KBM-7 (cell line): ENCODE results near the gene NOC2L.

ENCODE experiments used
- DNase-seq: peaks from one replicate; pipeline ENCODE4 v3.0.0-alpha.2; 2015
- in situ Hi-C: fragments of 300-500 bp; cut with MboI; formaldehyde crosslinking; loops from 2 replicates; pipeline ENCODE4 v1.14.3; 2020; ENCODE audit warnings: low sequenced_read_pairs, low pct_unique_long_range_greater_than_20kb, mixed read lengths

The NOC2L gene

DNA sequence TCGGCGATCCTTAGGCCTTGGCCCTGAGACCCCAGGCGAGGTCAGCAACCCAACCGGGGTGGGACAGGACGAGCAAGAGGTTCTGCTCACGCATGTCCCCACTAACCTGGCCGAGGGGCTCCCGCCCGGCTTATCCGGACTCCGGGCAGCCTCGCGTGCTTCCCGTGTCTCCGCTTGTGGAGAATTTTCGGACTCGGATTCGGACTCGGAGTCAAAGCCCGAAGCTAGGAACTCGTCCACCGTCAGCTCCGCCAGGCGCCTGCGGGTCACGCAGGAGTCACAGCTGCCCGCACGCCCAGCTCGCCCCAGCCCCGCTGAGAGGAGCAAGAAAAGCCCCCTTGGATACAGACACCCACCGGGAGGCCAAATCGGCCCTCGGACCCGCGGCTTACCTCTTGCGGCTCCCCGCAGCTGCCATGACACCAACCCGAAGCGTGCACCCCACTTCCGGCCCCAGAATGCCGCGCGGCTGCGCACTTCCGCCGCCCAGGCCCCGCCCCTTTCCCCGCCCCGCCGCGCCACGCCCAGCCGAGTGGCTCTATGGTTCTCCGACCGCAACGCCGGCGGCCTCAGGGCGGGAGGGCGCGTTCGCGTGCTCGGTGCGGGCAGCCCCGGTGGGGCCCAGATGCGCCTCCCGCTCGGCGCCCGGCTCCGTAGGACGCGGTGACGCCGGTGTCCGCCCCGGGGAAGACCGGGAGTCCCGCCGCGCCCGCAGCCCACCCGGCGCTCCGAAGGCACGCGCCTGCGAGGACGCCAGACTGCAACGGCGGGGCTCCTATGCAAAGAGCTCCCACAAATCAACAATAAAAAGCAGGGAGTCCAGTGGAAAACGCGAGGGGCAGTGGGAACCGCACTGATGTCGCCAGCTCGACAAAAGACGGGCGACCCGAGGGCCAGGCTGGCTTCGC, at the start of gene NOC2L:
TSS of gene NOC2L (minus strand) at position 434 of the 908 bp plus-strand sequence. CDS start at position 418, 16 bp downstream.
- DNase-seq, result peak; percentile 84
- in situ Hi-C loops, result no loop called here

DNA sequence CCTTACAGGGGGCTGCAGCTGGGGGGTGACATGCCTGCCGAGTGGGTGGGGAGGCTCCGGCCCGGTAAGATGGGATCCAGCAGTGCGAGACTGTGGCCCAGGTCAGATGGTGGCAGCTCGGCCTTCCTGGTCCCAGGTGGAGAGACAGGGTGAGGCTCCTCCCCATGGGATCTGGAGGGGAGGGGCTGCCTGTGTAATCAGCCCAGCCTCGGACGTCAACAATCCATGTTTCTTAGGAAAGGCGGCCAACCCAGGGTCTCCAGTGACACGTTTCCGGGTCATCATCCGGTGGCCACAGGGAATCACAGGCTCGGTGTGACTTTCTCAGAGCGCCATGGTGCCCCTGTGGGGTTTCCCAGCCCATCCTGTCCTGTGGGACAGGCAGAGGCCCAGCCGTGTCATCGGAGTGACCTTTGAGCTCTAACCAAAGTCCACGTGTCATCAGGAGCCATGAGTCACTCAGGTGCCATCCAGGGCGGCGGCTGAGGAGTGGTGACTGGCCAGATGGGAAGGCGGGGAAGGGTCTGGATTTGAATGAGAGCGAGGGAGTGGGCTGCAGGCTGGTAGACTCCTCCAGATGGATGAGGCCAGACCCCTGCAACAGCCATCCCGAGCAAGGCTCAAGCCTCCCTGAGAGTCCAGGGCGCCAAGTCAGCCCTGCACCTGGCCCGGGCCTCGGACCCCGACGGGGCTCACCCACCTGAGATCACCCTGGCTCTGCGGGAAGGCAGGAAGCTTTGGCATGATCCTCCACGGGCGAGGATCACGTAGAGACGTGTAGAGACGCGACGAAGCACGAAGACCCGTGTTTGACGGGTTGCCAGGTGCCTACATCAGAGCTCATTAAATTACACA, 47.5 kb upstream of the NOC2L start:
- in situ Hi-C loops, result no loop called here
- no peak for DNase-seq

DNA sequence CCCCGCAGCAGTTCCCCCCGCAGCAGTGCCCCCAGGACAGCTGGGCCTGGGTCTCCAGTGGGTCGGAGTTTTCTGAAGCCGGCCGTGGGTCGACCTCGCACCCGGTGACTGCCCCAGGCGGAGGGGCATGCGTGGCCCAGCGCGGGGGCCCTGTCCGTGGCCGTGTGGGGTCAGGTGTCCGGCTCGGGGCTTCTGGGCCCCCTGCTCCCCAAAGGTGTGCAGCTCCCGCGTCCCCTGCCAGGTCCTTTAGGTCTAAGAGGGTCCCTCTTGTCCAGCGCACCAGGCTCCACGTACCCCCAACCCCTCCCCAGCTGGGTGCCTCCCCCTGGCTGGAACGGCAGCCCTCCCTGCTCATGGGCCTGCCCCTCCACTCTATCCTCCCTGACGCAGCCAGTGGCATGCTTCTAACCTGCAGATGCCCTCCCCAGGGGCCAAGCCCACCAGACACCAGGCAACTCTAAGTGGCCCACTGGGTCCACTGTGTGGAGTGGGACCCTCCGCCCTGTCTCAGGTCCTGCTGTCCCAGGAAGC, 46.8 kb upstream of the NOC2L start:
- DNase-seq, result no peak
- in situ Hi-C loops, result no loop called here

DNA sequence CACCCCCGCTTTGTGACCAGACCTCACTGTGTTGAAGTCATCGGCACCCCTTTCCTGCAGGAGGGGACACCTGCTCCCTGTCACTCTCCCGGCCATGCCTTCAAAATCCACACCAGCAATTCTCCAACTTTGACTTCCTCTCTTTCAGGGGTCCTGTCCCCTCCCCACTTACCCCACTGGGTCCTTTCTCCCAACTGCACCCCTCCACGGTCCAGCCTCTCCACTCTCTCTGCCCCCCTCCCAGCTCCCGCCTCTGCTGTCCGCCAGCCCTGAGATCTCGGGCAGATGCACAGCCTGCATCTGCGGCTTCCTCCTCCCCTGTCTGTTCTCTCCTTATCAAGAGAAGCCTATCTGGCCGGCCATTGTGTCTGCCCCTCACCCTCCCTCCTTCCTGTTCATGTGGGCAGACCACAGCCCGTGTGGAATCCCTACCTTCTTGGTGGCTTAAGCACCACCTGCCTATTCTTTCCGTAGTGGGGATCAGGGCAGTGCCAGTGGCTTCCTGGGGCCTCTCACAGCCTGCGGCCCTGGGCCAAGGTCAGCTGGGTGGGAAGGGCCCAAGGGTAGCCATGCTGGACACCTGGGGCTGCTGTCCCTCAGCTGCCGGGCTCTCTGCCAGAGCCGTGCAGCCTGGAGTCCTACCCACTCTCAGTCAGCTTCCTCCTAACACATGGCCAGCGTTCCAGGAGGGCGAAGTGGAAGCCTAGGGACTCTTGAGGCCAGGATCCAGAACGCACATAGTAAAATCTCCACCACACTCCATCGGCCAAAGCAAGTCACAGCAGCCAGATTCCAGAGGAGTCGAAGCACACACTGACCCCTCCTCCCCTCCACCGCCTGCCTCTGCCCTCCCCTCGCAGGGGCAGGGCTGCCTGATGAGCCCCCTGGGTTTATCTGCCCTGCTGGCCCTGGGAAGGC, 46.0 kb upstream of the NOC2L start:
- in situ Hi-C loops, result no loop called here

DNA sequence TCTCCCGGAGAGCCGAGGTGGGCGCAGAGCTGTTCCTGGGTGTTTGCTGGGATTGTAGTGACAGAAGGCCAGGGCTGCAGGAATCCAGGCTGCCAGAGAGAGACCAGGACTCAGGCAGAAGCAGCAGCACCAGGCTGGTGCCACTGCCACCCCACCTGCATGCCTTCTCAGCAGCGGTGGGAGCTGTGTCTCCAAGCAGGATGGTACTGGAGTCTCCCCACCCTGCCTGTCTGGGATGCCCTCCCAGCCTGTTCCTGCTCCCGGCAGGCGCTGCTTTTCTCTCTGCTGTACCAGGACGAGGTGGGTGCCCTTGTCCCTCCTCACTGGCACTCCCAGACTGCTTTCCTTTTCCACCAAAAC, 45.3 kb upstream of the NOC2L start:
- in situ Hi-C loops, result no loop called here
- no peak for DNase-seq

More for the DNA sequence above, 46.0 kb upstream of the NOC2L start:
- DNase-seq, result peak; percentile 85

DNA sequence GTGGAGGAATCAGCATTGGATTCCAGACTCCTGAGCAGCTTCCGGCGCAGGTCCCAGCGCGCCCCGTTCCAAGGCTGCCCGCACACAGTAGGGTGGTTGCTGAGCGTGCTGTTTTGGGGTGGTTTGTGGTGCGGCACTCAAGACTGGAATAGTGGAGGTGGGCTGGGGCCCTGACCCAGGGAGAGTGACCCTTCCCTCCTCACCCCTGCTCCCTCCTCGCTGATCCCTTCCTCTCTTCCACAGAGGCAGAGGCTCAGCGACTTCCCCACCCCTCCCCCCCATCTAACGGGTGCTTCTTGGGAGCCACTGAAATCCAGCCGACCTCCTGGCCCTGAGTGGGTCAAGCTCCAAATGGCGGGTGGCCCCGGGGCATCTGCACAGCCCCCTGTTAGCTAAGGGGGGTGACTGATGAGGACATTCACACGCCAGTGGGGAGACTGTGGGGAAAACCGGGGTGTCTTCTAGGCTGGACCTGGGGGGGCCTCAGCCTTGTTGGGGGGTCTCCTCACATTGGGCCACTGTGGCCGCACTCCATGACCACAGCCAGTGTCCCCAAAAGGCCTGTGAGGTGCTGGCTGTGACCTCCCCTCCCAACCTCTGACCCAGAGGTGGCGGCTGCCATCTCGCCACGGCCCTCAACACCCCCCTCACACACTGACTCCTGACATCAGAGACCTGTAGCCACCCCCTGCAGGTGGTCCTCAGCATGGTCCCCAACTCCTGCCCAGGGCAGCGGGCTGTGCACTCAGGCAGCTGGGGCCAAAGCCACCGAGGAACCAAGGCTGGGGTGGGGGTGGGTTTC, 44.8 kb upstream of the NOC2L start:
- no peak for DNase-seq
- in situ Hi-C loops, result no loop called here

DNA sequence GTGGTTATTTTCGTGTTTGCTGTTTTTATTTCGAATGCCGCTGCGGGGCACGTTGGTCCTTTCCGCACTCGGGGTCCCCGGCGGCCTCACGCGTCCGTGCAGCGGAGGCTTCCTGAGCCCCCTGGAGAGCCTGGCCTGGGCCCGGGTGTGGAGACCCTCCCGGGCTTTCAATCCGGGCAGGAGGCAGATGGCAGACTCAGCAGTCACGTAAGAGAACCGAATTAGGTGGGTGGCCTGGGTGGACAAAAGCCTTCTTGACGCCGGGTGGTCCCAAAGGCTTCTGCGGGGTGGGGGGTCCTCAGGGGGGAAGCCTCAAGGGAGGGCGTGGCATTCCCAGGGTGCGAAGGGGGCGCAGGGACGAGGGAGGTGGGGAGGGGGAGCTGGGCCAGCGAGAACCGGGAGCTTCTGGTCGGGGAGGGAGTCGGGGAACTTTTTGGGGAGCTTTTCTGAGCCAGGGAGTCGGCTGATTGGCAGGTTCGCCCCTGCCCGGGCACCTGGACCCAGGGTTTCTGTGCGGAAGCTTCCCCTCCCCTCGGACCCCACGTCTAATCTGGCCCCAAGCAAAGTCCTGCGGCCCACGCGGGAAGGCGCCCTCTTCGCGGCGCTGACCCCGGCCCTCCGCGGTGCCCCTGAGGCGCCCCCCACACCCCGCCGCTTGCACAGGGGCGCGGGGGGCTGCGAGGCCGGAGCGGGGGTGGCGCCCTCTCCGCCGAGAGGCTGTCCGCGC, 42.2 kb upstream of the NOC2L start:
- DNase-seq, result no peak
- in situ Hi-C loops, result no loop called here

DNA sequence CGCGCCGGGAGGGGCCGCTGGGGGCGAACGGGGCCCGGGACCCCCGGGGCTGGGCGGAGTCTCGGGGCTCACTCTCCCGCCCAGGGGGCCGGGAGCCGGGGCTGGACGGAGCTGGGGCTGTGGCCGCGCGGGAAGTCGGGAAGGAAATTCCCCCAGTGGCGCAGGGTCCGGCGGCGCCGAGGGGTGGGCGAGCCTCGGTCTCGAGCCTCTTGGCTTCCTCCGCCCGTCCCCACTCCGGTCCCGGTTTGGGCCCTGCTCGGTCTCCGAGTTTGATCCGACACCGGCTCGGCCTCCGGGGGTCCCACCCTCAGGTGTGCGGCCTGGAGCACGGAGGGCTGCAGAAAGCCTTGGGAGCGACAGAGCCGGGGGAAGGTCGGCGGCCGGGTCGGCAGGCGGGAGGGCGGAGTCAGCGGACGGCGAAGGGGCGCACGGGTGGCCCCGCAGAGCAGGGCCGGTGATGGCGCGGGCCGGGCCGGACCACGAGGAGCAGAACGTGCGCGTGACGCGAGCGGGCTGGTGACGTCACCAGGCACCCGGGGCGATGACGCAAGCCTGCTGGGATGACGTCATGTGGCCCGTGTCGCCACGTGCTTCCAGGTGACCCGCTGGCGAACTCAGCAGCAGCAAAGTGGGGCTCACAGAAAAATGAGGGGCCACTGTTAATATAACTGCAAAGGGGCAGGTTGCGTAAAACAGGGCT, 41.5 kb upstream of the NOC2L start:
- DNase-seq, result peak; percentile 83
- in situ Hi-C loops, result no loop called here

DNA sequence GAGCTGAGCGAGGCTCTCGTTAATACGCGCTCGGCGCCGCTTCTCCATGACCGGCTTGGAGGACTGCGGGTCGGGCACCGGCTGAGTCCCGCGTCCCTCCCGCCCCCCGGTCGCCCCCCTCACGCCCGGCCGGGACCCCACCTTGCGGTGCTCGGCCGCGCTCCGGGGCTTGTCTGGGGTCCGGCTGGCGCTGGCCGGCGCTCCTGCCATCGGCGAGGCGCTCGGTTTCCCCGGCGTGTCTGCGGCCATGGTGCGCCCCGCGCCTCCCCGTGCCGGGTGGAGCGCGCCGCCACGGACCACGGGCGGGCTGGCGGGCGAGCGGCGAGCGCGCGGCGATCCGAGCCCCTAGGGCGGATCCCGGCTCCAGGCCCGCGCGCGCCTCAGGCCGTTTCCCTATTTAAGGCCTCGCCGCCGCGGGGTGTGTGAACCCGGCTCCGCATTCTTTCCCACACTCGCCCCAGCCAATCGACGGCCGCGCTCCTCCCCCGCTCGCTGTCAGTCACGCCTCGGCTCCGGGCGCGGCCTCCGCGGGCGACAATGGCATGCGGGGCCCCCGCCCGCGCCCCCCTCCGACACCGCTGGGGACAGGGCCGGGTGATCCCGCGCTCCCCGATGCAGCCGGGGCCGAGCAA, 40.8 kb upstream of the NOC2L start, which contains the start of gene HES4:
TSS of gene HES4 (minus strand) at position 373 of the 632 bp plus-strand sequence. CDS start at position 249, 124 bp downstream.
- in situ Hi-C loops, result no loop called here

DNA sequence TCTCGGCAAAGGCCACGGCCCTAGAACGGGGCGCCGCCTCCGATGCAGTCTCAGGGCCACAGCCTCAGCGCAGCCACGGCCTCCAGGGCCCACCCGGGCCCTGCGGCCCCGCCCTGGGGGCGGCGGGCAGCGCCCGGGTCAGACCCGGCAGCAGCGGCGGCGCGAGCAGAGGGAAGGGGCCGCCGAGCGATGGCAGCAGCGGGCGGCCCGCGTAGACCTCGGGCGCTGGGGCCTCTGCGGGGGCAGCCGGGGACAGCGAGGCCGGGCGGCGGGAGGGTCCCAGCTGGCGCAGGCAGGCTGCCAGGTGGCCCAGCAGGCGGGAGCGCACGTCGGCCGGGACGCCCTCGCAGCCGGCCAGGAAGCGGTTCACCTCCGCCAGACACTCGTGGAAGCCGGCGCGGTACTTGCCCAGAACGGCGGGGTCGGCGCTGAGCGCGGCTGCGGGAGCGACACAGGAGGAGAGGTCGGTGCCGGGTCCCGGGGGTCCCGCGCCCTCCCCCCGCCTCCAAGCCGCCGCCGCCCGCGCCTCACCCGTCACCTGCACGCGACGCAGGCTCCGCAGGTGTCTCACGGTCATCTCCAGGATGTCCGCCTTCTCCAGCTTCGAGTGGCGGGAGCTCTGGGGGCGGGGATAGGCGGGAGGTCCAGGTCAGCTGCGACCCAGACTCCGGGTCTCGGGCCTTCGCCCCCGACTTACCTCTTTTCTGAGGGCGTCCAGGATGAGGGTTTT, 40.1 kb upstream of the NOC2L start:
- in situ Hi-C loops, result no loop called here
- peak; percentile 28 for DNase-seq

More for the DNA sequence above, 40.8 kb upstream of the NOC2L start, which contains the start of gene HES4:
- DNase-seq, result peak; percentile 83

DNA sequence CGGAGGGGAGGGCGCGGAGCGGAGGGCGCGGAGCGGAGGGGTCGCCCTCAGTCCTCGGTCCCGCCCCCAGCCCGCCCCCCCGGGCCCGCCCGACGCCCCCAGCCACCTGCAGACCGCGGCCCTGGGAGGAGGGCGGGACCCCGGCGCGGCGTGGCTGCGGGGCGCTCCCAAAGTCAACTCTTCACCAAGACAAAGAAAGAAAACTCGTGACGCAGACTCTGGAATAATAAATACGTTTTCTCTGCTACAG, 39.6 kb upstream of the NOC2L start:
- no peak for DNase-seq
- in situ Hi-C loops, result no loop called here

DNA sequence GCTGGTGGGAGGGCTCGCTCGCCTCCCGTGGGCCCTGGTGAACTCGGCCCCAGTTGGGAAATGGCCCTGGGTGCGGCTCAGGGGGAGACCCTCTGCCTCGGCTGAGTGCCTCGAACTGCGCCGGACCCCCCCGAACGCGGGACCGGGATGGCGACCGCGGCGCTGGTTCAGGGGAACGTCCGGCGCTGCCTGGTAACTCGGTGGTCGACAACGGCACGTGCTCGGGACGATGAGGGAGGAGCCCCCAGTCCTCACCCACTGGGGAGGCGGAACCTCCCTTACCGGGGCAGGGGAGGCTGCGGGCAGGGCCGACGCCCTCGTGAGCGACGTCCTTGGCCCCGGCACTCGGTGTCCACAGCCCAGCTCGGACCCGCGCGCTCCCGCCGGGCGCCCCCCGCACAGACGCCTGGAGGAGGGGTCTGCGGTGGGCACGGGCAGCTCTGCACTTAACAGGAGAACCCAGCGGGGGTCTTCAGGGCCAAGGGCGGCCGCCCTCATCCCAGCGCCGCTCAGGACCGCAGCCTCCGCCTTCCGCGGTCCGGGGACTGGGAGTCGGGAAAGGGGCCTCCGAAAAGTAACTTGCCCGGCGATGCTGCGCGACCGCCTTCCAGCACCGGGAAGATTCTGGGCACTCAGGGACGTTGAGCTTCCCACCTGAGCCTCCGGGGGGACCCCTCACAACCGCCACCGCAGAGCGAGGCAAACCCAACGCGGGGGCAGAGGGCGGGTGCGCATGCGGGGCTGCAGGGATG, 39.1 kb upstream of the NOC2L start:
- no peak for DNase-seq
- in situ Hi-C loops, result no loop called here

DNA sequence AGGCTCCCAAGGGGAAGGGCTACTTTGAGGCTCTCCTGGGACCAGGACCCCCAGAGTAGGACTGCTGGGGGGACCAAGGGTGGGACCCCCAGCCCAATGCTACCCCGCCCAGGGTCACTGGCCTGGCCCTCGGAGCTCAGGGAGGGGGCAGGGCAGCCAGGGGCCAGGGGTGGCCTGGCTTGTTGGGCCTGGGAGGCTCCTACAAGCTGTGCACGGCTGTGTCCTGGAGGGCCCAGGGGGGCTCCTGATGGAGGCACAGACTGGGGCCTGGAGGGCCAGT, 38.6 kb upstream of the NOC2L start:
- DNase-seq, result no peak
- in situ Hi-C loops, result no loop called here

DNA sequence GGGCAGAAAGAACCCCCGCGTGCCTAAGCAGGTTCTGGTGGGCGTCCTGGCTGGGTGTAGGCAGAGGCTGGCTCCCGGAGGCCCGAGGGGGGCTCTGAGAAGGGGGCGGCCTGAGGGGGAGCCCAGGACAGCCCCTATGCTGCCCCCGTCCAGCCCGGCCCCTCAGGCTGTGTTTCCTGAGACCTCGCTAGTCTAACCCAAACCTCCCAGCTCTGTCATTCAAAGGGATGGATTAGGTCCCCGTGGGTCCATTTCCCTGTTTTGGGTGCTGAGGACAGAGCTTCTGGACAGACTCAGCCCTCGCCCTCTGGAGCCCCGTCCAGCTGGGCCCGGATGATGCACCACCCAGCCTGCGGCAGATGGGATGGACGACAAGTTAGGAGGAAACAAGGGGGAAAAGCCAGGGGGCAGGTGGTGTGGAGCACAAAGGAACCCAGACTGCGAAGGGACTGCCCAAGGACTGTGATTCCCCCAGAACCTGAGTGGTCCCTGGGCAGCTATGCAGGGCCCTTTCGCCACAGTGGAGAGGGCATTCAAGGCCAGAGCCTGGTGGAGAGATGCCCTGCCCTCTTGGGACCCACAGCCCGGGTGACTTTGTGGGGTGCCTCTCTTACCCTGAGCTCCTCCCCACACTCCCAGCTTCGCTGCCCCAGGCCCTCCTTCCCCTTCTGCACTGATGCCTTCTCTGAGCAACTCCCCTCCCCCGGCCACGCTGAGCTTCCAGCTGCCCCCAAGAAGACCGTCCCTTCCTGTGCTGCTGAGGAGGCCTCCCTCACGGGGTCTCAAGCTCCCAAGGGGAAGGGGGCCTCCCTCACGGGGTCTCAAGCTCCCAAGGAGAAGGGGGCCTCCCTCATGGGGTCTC, 38.0 kb upstream of the NOC2L start:
- DNase-seq, result no peak
- in situ Hi-C loops, result no loop called here
